ENCODE measurements around the gene CTXN1.

The CTXN1 gene

DNA sequence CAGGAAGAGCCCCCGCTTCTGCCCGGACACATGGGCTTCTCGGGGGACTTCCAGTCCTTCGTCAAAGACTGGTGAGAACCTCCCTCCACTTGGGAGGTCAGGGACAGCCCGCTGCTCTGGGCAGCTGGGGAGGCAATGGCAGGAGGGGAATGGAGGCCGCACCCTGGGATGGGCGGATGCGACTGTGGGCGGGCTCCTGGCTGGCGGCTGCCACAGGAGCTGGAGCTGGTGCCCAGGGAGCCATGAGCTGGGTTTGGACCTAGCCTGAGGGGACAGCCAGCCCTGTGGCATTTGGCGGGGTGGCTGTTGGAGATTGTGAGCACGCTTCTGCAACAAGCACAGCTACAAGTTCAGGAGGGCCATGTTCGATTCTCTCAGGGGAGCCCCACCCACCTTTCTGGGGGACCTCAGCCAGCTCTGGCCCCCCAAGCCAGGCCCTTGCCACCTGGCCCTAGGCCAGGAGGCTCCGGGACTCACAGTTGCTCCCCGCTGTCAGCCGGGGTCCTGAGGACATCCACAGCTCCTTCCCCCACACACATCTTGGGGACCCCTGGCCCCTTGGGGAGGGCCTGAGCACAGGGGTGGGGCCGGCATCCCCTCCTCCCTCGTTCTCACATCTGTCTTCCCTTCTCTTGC lies 14.3 kb downstream of the CTXN1 start:
- TF ChIP-seq, protein P1, sequence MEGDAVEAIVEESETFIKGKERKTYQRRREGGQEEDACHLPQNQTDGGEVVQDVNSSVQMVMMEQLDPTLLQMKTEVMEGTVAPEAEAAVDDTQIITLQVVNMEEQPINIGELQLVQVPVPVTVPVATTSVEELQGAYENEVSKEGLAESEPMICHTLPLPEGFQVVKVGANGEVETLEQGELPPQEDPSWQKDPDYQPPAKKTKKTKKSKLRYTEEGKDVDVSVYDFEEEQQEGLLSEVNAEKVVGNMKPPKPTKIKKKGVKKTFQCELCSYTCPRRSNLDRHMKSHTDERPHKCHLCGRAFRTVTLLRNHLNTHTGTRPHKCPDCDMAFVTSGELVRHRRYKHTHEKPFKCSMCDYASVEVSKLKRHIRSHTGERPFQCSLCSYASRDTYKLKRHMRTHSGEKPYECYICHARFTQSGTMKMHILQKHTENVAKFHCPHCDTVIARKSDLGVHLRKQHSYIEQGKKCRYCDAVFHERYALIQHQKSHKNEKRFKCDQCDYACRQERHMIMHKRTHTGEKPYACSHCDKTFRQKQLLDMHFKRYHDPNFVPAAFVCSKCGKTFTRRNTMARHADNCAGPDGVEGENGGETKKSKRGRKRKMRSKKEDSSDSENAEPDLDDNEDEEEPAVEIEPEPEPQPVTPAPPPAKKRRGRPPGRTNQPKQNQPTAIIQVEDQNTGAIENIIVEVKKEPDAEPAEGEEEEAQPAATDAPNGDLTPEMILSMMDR (IDR thresholded peaks at IDR 0.05; ENCODE audit: insufficient read depth, low read depth, low read length, missing control alignments): no peak
- no peak for DNase-seq (ENCODE audit: low read depth)
- H3K4me3 ChIP-seq (ENCODE audit: low read depth, low read length): no peak overlapping the region

DNA sequence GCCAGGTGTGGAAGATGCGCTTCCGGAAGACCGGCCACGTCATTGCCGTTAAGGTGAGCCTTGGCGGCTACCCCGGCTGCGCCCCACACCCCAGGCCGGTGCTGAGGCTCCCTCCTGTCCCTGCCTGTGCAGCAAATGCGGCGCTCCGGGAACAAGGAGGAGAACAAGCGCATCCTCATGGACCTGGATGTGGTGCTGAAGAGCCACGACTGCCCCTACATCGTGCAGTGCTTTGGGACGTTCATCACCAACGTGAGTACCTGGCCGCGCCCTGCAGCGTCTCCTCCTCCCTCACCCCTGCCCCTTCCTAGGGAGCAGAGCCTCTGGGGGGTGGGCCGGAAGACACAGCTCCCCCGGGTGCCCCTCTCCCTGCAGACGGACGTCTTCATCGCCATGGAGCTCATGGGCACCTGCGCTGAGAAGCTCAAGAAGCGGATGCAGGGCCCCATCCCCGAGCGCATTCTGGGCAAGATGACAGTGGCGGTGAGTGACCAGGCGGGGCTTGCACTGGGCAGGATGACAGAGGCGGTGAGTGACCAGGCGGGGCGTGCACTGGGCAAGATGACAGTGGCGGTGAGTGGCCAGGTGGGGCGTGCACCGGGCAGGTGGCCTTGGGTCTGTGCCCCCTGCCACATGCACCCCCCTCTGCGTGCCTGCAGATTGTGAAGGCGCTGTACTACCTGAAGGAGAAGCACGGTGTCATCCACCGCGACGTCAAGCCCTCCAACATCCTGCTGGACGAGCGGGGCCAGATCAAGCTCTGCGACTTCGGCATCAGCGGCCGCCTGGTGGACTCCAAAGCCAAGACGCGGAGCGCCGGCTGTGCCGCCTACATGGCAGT lies 15.4 kb downstream of the CTXN1 start:
- TF ChIP-seq, protein P1 (IDR thresholded peaks at IDR 0.05; ENCODE audit: insufficient read depth, low read depth, low read length, missing control alignments): no peak
- no peak for DNase-seq (ENCODE audit: low read depth)
- no peak overlapping the region for H3K4me3 ChIP-seq (ENCODE audit: low read depth, low read length)

DNA sequence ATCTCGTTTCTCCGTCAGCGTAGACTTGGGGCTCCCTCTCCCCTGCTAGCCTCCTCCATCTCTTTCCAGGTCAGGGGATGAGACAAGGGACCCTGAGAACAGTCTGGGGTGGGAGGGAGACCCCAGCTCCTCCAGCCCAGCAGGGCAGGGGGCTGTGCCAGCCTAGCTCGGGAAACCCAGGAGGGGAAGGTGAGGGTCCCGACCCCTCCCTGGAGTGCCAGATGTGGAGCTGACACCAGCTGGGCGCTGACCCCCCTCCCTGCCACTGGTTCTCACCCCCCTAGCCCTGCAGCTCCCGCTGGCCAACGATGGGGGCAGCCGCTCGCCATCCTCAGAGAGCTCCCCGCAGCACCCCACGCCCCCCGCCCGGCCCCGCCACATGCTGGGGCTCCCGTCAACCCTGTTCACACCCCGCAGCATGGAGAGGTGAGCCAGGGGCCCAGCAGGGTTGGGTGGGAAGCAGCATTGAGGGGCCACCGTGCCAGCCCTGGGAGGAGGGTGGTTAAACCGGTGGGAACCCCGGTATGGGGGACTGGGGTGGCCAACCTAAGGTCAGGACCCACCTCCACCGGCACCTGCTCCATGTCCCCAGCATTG lies 16.4 kb downstream of the CTXN1 start:
- no peak for DNase-seq (ENCODE audit: low read depth)
- H3K4me3 ChIP-seq (ENCODE audit: low read depth, low read length): no peak overlapping the region
- TF ChIP-seq, protein P1 (IDR thresholded peaks at IDR 0.05; ENCODE audit: insufficient read depth, low read depth, low read length, missing control alignments): no peak

DNA sequence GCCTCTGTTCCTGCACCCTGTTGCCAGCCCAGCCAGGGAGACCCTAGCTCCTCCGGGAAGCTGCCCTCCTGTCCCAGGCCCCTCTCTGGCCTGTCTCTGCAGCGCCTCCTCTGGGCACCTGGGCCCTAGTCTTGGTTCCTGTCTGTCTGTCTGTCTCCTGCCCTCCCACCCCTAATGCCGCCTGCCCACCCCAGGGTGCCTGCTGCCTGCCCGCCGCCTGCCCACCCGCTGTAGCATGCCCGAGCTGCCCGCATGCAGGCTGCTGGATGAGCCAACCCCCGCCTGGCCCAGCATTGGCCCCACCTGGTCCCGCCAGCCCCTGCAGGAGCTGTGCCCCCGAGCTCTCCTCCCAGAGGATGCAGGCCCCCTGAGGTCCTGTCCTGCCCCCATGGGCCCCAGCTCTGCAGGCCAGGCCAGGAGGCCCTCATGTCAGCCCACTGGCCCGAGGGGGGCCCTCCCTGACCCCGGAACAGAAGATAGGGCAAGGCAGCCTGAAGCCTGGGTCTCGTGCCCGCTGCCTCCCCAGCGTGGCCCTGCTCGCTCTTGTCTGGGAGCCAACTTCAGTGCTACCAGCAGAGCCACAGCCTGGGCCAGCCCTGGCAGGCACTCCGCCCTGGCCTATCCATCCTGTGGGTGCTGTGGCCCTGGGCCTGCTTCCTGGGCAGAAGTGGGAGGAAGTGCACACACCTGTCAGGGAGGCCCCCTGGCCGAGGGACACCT lies 17.0 kb downstream of the CTXN1 start:
- TF ChIP-seq, protein P1 (IDR thresholded peaks at IDR 0.05; ENCODE audit: insufficient read depth, low read depth, low read length, missing control alignments): no peak
- no peak overlapping the region for H3K4me3 ChIP-seq (ENCODE audit: low read depth, low read length)
- DNase-seq (ENCODE audit: low read depth): no peak

DNA sequence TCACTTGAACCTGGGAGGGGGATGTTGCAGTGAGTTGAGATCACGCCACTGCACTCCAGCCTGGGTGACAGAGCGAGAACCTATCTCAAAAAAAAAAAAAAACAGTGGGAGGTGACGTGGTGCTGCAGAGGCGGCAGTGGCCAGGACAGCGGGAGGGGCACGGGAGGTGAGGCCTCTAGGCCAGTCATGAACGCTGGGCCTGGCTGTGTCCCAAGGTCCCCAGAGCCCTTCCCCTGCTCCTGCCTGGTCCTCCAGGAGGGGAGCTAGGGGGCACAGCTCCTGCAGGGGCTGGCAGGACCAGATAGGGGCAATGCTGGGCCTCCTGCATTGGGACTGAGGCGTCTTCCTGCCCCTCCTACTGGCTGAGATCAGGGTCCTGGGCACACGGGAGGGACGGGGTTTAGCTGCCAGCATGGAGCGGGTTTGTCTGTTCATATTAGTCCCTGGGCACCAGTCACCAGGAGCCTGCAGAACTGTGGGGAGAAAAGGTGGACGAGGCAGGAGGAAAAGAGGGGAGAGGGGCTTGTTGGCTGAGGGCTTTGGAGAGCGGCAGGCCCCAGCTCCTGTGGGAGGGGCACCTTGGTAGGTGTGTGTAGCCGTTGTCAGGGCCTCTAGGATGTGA lies 17.7 kb downstream of the CTXN1 start:
- no peak for DNase-seq (ENCODE audit: low read depth)
- TF ChIP-seq, protein P1 (IDR thresholded peaks at IDR 0.05; ENCODE audit: insufficient read depth, low read depth, low read length, missing control alignments): no peak
- no peak overlapping the region for H3K4me3 ChIP-seq (ENCODE audit: low read depth, low read length)

DNA sequence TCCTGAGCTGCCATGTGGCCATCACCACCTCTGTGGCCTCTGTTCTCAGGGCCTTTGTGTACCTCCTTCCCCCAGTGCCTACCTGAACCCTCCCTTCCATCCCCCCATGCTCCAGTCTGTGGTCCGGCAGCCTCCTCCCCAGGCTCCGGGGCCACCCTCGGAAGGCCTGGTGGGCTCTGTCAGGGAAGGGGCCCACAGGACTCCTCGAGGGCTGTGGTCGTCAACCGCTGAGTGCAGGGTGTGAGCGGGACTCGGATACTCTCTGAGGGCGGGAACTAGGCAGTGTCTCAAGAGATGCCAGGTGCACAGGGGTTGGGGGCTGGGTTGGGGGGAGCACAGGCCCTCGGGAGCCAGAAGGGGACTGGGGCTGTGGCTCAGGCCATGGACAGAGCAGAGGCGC lies 18.4 kb downstream of the CTXN1 start:
- peak; percentile 4 for DNase-seq (ENCODE audit: low read depth)
- TF ChIP-seq, protein P1 (IDR thresholded peaks at IDR 0.05; ENCODE audit: insufficient read depth, low read depth, low read length, missing control alignments): no peak
- H3K4me3 ChIP-seq (ENCODE audit: low read depth, low read length): no peak overlapping the region

All from GM12865 (cell line).